NCI-H2196 (cell line): Measurements from ENCODE around the gene WDR27.
"Not testable (repeated sequence)": the region's sequence is repeated elsewhere in the genome, so short reads cannot be mapped to it uniquely, and the experiment has no call there.

ENCODE experiments used
- DNase-seq: peaks from one replicate; lab custom pipeline; 2025; ENCODE audit not compliant: unreplicated experiment; lab: John Stamatoyannopoulos, UW

Gene WDR27

DNA sequence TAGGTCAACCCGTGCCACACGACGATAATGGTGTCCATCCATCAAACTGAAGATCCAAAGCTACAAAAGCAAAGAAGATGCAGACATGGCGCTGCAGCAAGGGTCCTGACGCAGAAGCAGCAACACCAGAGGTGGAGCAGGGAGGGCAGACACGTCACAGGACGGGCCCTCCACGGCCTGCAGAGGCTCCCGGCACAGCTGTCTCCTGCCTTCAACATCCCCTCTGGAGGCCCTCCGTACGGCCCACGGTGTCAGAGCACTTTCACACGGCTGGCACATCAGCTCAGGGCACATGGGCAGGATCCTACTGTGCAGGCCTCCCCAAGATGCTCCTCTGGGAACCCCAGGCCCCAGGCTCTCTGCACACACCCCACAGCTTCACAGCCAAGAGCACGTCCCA lies 37.6 kb downstream of the WDR27 start:
- DNase-seq = no peak

DNA sequence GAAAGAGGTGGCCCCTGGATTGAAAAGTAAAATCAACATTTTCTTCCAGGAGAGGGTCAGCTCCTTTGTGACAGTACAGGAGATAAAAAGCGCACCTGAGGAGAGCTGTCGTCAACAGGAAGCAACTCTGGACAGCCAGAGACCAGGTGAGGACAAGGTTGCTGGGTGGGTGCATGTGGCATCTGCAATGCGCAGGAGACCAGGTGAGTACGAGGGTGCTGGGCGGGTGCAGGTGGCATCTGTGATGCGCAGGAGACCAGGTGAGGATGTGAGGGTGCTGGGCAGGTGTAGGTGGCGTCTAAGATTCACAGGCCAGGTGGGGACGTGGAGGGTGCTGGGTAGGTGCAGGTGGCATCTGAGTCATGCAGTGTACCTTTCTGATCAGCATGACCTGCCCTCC lies 38.4 kb downstream of the WDR27 start:
- DNase-seq = peak; percentile 21

DNA sequence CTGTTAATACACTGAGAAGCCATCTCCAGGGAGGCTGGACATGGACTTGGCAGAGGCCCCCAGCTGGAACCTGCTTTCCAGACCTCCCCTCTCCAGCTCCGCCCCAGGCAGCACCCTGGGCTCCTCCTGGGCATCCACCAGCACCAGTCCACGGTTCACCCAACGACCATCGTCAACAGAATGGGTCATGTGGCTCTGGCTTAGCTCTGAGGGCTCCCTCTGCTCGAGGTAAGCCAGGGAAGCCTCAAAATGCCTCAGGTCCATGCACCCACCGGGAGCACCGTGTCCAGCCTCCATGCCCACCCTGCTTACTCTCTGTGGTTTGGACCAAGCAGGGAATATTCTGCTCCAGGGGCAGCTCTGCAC lies 40.5 kb downstream of the WDR27 start:
- no peak for DNase-seq

DNA sequence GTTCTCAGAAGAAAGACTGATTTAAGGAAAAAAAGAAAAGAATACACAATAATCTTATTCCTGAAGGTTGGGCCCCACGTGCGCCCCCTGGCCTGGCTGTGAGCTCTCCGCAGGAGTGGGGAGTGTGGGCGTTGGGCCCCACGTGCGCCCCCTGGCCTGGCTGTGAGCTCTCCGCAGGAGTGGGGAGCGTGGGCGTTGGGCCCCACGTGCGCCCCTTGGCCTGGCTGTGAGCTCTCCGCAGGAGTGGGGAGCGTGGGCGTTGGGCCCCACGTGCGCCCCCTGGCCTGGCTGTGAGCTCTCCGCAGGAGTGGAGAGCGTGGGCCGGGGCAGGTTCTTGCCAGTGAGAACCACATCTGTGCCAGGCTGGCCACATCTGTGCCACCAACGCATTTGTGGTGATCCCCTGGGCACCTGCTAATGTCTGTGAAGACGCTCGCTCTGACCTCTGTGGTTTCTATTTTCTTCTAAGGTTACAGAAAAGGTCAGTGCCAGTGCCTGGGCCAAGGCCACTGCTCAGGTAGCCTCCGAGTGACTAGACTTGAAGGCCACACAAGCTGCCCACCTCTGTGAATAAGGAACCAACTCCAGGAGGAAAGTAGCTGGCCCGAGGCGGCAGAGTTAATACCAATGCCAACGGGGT lies 41.0 kb downstream of the WDR27 start:
- no peak for DNase-seq

DNA sequence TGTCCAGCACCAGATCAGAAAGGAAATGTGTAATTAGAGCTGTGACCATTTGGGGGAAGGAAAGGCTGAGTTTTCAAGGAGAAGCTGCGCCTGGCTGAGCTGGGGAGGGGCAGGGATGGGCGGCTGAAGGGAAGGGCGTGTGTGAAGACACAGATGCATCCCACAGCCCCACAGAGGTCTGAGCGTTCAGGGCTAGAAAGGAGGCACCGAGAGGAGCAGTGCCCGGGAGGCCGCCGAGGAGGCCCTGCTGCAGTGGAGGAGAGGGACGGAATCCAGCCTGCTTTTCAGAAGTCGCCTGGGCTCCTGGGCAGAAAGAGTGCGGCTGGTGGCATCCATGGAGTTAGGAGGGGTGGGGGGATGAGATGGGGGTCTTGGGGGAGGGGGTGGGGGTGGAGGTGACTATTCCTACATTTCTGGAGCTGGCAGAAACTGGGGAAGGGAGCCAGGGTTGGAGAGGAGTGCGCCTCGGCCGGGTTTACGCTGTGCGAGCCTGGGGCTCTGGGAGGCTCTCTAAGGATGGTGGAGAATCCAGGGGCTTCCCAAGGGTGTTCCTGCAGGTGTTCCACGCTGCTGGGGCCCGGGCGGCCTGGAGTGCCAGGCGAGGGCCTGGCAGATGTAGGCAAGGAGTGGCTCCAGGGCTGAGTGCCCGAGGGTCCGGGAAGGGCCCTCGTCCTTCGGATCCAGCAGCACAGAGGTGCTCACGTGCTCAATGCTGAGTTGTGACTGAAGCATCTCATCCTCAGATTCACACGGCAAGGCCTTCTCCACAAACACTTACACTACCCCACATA lies 41.8 kb downstream of the WDR27 start:
- DNase-seq = no peak

DNA sequence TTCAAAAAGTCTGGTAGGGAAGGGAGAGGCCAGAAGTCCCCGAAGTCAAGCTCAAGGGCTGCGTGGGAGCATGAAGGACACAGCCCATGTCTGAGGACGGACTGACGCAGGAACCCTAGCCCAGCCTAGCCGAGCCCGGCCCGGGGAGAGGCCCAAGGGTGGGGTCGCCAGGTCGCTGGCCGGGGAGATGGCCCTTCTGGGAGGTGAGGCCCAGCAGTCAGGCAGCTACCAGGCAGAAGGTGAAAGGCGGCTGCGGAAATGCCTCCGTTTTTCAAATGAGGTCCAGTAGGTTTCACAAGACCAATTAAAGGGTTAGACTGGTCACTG lies 44.6 kb downstream of the WDR27 start:
- no peak for DNase-seq

DNA sequence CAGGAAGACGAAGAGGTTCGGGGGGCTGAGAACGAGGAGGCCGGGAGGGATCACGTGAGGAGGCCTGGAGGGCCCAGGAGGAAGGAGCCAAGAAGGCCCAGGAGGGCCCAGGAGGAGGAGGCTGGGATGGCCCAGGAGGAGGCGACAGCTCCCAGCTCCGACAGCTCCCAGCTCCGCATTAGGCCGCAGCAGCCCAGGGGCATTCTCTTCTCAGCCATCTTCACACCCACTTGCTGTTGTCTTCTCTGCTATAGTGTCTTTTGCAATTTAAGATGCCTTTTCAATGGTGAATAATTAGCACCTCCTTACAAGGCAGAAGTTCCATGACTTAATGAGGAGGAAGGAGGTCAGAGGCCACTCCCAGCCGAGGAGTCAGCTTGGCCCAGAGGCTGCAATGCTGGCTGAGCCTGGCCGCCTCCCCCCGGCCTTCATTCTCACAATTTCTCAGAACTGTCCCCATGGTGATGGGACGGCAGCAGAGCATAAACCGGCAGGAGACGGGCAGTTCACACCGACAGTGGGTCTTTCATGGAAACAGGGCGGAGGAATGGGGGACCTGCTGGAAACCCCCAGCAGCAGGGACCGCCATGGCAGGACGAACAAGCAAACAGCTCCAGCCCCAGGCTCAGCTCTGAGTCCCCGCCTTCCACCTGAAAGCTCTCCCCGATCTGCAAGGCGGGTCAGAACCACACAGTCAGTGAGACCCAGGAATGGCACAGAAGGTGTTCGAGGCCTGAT lies 45.1 kb downstream of the WDR27 start:
- no peak for DNase-seq

DNA sequence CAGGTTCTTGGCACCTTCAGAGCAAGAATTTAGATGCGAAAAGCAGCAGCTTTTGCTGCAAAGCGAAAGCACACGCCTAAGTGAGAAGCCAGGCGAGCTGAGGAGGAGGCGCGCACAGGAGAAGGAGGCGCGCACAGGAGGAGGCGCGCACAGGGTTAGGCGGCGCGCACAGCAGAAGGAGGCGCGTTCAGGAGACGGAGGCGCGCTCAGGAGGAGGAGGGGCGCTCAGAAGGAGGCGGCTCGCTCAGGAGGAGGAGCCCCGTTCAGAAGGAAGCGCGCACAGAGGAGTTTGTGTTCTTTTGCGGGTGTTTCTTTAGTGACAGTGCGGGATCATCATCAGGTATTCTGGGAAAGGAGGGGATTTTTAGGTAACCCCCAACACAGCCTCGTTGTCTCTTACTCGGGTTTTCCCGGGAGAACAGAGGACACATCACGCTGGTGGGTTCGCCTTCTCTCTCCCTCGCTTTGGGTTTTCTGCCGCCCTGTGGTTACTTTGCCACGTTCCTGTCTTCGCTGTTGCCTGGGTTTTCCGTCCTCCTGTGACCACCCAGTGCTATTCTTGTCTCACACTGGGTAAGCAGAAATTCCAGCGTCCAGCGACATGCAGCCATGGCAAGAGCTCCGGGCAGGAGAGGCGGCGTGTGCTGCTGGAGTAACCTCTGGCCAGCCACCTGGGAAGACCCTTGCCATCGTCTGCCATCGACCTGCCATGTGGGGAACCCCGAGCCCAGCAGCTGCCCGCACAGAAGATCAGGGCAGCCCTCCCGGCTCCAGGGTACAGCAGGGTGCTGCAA lies 47.0 kb downstream of the WDR27 start:
- DNase-seq = peak; percentile 71

DNA sequence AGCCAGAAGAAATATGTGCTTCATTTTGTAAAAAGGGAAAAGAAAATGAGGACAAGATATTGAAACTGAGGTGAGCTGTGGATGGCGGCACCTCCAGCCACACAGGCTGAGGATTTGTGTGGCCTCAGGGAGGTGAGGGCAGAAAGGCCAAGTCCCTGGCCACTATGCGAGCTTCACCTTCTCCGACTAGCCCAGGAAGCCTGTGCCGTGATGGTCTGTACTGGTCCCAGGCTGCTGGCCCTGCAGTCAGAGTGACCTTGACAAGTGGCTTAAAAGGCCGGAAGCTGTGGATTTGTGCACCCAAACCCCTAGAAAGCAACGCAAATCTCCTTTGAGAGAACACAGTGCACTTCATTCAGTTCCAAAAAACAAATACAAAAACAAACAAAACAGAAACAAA lies 48.1 kb downstream of the WDR27 start:
- DNase-seq = no peak

DNA sequence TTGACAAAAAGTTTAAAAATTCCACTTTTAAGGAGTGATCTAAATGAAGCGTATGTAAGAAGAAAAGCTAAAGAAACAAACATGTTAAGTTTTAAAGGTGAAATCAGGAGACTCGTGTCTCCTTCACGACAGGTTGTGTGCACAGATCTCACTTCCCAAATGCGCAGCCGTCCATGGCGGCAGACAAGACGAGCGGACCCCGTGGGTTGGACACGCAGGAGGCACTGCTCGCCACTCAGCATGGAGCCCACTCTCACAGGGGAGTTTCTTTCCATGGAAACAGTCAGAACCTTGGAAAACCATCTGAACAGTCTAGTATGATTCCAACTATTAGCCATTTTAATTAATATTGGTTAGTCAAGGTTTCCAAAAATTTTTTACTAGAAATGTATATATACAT lies 48.9 kb downstream of the WDR27 start:
- no peak for DNase-seq

DNA sequence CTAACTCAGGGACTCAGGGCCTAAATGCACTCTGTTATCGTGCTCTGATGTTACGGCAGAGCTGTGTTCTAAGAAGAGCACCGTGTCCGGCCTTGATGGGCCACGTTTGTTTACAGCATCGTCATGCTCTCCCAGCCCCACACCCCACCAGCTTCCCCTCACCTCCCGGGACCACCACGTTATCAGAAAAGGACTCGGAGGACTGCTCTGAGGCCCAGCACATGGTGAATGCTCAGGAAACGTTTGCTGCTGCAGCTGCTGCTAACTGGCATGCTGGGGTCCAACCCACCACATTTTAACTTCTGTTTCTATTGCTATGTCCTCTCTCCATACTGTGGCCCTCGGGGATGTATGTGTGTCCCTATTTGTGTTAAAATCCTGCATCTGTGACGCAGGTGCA lies 50.3 kb downstream of the WDR27 start:
- no peak for DNase-seq

DNA sequence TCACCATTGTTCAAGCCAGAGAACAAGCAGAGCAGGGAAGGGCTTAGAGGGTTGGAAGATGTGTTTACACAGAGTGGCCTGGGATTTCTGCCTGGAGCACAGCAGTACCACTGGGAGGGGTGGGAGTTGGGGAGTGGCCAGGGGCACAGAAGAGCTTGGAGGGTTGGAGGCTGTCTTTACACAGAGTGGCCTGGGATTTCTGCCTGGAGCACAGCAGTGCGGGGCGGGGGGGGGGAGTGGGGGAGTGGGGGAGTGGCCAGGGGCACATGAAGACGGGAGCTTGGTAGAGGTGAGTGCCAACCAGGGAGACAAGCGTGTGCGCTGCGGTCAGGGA lies 50.9 kb downstream of the WDR27 start:
- no peak for DNase-seq

DNA sequence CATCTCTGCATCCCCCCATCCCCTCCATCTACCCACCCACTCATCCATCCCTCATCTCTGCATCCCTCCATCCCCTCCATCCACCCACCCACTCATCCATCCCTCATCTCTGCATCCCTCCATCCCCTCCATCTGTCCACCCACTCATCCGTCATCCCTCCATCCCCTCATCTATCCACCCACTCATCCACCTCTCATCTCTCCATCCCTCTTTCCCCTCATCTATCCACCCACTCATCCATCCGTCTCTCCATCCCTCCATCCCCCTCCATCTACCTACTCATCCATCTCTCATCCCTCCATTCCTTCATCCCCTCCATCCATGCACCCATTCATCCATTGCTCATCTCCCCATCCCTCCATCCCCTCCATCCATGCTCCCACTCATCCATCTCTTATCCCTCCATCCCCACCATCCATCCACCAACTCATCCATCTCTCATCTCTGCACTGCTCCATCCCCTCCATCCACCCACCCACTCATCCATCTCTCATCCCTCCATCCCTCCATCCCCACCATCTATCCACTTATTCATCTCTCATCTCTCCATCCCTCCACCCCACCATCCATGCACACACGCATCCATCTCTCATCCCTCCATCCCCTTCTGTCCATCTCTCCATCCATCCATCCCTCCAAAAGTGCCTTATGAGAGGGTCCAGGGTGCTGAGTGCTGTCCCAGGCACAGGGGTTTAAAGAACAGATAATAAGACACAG lies 51.4 kb downstream of the WDR27 start:
- no peak for DNase-seq

DNA sequence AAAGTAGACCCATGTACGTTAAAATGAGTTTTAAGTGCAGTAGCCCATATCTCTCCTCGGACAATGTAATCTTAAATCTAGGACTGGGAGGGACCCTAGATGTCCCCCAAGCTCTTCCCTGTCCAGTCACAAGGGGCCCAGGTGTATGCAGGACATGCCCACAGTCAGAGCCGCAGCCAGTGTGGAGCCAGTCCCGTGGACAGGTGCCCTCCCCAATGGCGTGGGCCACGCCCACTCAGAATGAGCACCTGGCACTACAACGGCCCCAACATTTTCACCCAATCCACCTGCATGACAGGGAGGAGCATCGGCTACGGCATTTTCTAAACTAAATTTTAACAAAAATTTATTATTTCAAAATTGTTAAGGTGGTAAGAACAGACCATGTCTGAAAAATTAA lies 53.2 kb downstream of the WDR27 start:
- no peak for DNase-seq

DNA sequence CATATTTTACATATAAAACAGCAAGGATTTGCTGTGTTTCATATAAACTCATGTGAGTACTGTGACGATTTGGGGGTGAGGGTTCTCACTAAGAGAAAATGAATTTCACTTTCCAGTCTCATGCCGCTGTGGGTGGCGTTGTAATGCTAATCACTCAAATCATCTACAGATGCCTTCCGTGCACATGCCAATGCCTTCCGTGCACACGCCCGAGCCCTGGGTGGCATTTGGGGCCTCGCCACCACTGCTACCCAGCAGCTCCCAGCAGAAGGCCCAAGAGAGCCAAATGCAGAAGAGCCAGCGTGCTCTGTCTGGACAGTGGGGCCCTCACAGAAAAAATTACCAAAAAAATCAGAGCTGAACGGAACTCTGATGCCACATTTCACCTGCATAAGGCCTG lies 53.7 kb downstream of the WDR27 start:
- DNase-seq = no peak

DNA sequence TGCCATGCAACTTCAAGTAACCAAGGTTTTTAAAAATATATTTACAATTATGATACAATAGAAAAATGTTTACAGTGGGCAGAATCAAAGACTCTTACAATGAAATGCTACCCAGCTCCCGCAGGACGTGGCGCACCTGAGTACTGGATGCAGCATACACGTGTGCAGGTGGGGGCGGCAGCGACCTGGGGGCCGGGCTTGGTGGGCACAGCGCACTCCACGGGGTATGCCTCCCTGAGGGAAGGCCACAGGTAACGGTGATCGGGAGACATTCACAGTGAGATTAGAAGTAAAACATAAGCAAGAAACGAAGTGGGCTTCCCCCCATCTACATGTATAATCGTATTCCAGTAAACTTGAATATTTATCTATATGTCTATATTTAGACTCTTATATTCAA lies 54.2 kb downstream of the WDR27 start:
- no peak for DNase-seq

DNA sequence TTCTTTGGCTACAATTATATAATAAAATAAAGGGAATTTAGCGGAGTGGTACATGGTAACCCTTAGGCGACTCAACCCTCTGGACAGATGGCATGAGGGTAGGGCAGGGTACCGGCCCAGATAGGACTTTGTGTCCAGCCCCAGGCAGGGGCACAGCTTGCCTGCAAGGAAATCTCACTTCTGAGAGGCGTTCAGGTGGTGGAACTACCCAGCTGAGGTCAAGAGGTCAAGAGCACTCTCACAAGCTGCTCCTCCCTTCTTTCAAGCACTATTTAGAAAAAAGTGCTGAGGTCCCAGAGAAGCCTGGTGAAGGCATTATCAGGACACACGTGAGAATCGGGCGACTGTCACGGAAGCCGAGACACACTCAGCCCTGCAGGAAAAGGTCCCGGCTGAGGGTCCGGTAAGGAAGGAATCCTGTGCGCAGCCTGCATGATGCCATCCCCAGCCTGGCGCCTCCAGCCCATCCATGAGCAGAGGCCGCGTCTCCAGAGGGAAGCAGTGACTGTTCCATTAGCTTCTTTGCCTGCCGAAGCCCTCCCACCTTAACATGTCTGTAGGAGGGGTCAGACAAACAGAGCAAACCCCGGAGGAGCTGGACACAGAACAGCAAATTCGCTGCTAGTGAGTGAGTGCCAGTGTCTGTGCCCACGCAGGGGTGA lies 54.8 kb downstream of the WDR27 start:
- DNase-seq = no peak

DNA sequence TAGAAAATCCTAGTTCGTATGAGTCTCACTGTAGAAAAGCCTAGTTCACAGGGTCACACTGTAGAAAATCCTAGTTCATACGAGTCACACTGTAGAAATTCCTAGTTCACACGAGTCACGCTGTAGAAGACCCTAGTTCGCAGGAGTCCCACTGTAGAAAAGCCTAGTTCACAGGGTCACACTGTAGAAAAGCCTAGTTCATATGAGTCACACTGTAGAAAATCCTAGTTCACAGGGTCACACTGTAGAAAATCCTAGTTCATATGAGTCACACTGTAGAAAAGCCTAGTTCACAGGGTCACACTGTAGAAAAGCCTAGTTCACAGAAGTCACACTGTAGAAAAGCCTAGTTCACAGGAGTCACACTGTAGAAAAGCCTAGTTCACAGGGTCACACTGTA lies 56.4 kb downstream of the WDR27 start:
- DNase-seq = not testable (repeated sequence)

DNA sequence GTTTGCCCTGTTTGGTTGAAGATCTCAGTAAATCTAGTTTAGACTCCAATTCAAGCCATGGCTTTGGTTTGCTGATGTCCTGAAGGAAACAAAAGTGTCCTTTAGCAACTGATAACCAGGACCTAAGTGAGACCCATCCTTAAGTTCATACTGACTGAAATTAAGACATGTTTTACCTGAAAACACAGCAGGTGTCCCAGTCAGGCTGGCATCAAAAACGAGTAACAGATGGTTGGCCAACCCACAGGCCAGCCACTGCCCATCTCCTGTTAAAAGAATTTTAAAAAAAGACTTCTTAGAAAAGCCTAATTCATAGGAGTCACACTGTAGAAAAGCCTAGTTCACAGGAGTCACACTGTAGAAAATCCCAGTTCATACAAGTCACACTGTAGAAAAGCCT lies 58.3 kb downstream of the WDR27 start:
- DNase-seq = no peak

DNA sequence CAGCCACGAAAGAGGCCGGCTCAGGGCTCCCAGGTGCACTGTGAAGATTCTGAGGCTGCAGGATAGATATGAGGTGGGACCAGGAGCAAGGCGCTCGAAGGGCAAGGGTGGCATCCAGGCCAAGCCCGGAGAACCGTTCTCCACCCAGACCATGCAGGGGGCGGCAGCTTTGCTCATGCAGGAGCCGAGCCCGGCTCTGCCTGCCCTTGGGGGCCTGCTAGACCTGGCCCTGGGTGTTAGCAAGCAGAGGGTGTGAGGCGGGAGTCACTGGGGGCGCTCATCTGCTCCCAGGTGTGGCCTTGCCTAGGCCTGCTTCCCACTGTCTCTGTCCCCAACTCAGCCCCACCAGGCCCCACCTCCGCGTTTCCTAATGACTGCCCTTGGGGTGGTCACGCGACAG lies 59.4 kb downstream of the WDR27 start:
- no peak for DNase-seq
